Measurements from ENCODE around the gene RBM42.

DNA sequence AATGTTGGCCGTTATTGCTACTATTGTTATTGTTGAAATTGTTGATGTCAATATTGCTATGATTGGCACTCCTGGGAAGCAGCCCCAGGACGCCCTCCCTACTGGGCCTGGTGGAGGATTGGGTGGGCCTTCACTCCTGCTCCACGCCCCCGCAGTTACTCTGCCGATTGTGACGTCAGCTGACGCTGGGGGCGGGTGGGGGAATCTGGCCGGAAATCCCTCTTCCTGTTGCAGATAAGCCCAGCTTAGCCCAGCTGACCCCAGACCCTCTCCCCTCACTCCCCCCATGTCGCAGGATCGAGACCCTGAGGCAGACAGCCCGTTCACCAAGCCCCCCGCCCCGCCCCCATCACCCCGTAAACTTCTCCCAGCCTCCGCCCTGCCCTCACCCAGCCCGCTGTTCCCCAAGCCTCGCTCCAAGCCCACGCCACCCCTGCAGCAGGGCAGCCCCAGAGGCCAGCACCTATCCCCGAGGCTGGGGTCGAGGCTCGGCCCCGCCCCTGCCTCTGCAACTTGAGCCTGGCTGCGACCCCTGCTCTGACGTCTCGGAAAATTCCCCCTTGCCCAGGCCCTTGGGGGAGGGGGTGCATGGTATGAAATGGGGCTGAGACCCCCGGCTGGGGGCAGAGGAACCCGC is 12.8 kb downstream of the RBM42 start, which contains the start of gene ETV2:
- TF ChIP-seq KDM1A (IDR thresholded peaks at IDR 0.05; ENCODE audit: low read depth) = no peak
- TF ChIP-seq MAX (IDR thresholded peaks at IDR 0.05) = no peak

Measured in A549 (cell line).